Natural killer cell (primary cell): Measurements from ENCODE around the gene LAPTM4A. TPM values are rescaled to one million over a fixed set of nuclear protein-coding genes. Genes with fewer than 3 reads are reported as not detected.
"Not testable (repeated sequence)": the region's sequence is repeated elsewhere in the genome, so short reads cannot be mapped to it uniquely, and the experiment has no call there.

Experiments used
- ATAC-seq, 3 donors: fragments of 150-1000 bp in 2 of 3; fragments of 200-7000 bp in 1 of 3; cut with Tn5 transposase; 1 replicate in 1 of 3; 2 replicates in 2 of 3; pipeline ENCODE4 v1.10.0; 2021; ENCODE audit warnings: mild to moderate bottlenecking in 2 of 3, moderate library complexity in 2 of 3
- DNase-seq, 2 donors: peaks; one replicate each; pipeline versions ENCODE4 v3.0.0 to v3.0.0-alpha.2; 2013 to 2021; ENCODE audit warnings: mixed read lengths in 1 of 2
- H3K27ac ChIP-seq: one replicate; pipeline ENCODE4 v1.5.1; 2013; ENCODE audit warnings: mild to moderate bottlenecking, low read length
- H3K27me3 ChIP-seq: one replicate; pipeline ENCODE4 v1.6.1; 2013; ENCODE audit warnings: low read length; ENCODE audit not compliant: control insufficient read depth, insufficient read depth
- H3K36me3 ChIP-seq: one replicate; pipeline ENCODE4 v1.6.1; 2013; ENCODE audit warnings: low read length; ENCODE audit not compliant: control insufficient read depth, insufficient read depth
- H3K4me1 ChIP-seq: one replicate; pipeline ENCODE4 v1.6.1; 2013; ENCODE audit warnings: low read length; ENCODE audit not compliant: control insufficient read depth, insufficient read depth
- H3K4me3 ChIP-seq: one replicate; pipeline ENCODE4 v1.5.1; 2013; ENCODE audit warnings: low read length
- H3K9me3 ChIP-seq: one replicate; pipeline ENCODE4 v1.6.1; 2013; ENCODE audit warnings: low read length; ENCODE audit not compliant: control insufficient read depth, insufficient read depth
- H3K27ac Mint-ChIP-seq, 2 donors: one replicate each; pipeline ENCODE4 v1.8.0; 2022; ENCODE audit warnings: mild to moderate bottlenecking in 2 of 2, mixed read lengths in 2 of 2, moderate library complexity in 1 of 2
- H3K27me3 Mint-ChIP-seq, 2 donors: one replicate each; pipeline ENCODE4 v1.8.0; 2022; ENCODE audit warnings: low read depth in 2 of 2, mixed read lengths in 2 of 2
- H3K36me3 Mint-ChIP-seq: one replicate; pipeline ENCODE4 v1.8.0; 2022; ENCODE audit warnings: mixed read lengths
- H3K4me1 Mint-ChIP-seq, 2 donors: one replicate each; pipeline ENCODE4 v1.8.0; 2022; ENCODE audit warnings: mixed read lengths in 2 of 2
- H3K4me3 Mint-ChIP-seq: one replicate; pipeline ENCODE4 v1.8.0; 2022; ENCODE audit warnings: mild to moderate bottlenecking, moderate library complexity, mixed read lengths
- H3K9me3 Mint-ChIP-seq, 2 donors: one replicate each; pipeline ENCODE4 v1.8.0; 2022; ENCODE audit warnings: mixed read lengths in 2 of 2
- WGBS: methylation state at CpG from one replicate; pipeline ENCODE4 v1.1.7; 2013; ENCODE audit warnings: missing lambda C conversion rate; ENCODE audit not compliant: insufficient coverage; 5-methylcytosine and 5-hydroxymethylcytosine counted together
- intact Hi-C: fragments of 100-400 bp; cut with micrococcal nuclease; formaldehyde crosslinking; loops from one replicate; pipeline ENCODE4 v1.14.2; 2022
- total RNA-seq, 4 donors: library from RNA; stranded (reverse); fragments of 120-200 nt in 1 of 4; gene quantifications; one replicate each; pipeline versions ENCODE4 v1.2.3 to v1.2.4, GENCODE V29; 2013 to 2022
- TF ChIP-seq, protein P1 (sequence below): fragments of 200-600 bp; IDR thresholded peaks from one replicate; pipeline ENCODE4 v1.8.0; 2022; ENCODE audit warnings: antibody characterized with exemption

Gene LAPTM4A
- total RNA-seq, 3 donors from 2014 or later (not counting 1 experiment from before 2014, with no cell fraction given), result 60.6 to 98.4 (median 75.0) TPM

DNA sequence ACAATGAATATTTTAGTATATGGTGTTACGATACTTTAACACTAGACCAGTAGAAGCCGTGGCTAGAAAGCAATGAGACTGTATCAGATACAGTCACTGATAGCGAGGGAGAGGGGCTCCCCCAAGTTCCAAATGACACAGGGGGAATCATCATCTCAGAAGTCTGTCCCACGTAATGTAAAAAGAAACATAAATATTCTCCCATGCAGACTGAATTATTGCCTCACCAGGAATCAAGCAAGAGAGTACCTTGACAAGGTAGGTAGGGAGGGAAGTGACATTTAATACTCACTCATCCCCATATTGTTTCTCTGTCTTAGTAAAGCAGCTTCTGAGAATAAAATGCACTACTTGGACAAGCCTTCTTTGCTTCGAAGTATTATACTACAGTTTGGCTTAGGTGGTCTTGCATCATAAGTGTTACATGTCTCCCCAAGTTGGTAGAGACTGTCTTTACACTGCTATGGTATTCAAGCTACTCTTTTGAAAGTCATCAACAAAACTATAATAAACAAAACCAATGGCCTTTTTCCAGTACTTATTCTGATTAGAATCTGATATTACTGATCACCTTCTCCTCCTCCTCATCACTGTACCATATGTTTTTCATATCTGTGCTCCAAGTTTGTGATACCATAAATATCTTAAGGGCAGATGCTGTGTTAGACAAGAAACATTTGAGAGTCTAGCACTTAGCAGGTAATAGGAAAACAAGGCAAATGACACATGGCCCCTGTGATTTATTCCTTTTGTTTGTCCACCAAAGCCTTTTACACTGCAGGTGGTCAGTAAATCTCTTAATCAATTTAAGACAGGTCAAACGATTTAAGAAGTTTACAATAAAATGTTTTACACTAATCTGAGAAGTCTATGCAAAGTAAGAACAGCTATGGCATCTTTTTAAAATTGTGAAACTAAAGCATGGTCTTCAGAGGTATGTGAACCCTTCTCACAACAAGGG is 2.7 kb downstream of the LAPTM4A start:
- DNase-seq (no peak), ATAC-seq (no peak)
- H3K9me3 Mint-ChIP-seq, result no peaks in the 10 kb centered on the region
- H3K4me1 Mint-ChIP-seq, result peaks cover 5 to 26% of the 10 kb centered on the region in 2 donors
- H3K4me3 Mint-ChIP-seq, result no peak overlapping the region
- Histone ChIP-seq H3K27me3 (peaks cover 4% of the 10 kb centered on the region), H3K4me3 (no peak overlapping the region), H3K27ac (no peak overlapping the region), H3K36me3 (no peaks in the 10 kb centered on the region), H3K4me1 (peaks cover 14% of the 10 kb centered on the region), H3K9me3 (no peaks in the 10 kb centered on the region)
- H3K36me3 Mint-ChIP-seq, result no peaks in the 10 kb centered on the region
- TF ChIP-seq, protein P1, sequence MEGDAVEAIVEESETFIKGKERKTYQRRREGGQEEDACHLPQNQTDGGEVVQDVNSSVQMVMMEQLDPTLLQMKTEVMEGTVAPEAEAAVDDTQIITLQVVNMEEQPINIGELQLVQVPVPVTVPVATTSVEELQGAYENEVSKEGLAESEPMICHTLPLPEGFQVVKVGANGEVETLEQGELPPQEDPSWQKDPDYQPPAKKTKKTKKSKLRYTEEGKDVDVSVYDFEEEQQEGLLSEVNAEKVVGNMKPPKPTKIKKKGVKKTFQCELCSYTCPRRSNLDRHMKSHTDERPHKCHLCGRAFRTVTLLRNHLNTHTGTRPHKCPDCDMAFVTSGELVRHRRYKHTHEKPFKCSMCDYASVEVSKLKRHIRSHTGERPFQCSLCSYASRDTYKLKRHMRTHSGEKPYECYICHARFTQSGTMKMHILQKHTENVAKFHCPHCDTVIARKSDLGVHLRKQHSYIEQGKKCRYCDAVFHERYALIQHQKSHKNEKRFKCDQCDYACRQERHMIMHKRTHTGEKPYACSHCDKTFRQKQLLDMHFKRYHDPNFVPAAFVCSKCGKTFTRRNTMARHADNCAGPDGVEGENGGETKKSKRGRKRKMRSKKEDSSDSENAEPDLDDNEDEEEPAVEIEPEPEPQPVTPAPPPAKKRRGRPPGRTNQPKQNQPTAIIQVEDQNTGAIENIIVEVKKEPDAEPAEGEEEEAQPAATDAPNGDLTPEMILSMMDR, result no peak
- no peak overlapping the region for H3K27ac Mint-ChIP-seq
- no peaks in the 10 kb centered on the region for H3K27me3 Mint-ChIP-seq
- 92% methylated on average over 4 of the region's 6 CpGs for WGBS
- intact Hi-C loops, result no loop called here

DNA sequence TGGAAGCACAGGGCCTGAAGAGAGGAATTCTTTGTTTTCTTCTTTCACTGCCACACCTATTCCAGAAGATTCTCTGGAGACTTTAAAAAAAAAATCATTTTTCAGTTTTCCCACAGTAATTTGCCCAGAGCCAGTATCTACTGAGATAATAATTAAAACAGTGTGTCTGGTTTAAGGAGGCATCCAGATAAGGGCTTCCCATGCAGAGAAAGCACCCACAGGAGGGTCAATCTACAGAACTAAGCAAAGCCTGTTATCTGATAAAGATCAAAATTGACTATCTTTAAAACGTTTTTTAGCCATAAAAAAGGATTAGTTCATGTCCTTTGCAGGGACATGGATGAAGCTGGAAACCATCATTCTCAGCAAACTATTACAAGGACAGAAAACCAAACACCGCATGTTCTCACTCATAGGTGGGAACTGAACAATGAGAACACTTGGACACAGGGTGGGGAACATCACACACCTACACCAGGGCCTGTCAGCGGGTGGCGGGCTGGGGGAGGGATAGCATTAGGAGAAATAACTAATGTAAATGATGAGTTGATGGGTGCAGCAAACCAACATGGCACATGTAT is 5.6 kb downstream of the LAPTM4A start:
- H3K36me3 Mint-ChIP-seq, H3K9me3 ChIP-seq, ATAC-seq, H3K4me3 ChIP-seq, H3K27ac ChIP-seq, H3K27me3 Mint-ChIP-seq, H3K27me3 ChIP-seq, H3K36me3 ChIP-seq, DNase-seq, intact Hi-C loops, H3K9me3 Mint-ChIP-seq, H3K4me3 Mint-ChIP-seq, H3K4me1 ChIP-seq, H3K27ac Mint-ChIP-seq: not testable (repeated sequence)
- H3K4me1 Mint-ChIP-seq, result peaks cover 19 to 33% of the 10 kb centered on the region in 2 donors
- WGBS, result no CpG with 5 or more reads among the region's 4 CpGs

DNA sequence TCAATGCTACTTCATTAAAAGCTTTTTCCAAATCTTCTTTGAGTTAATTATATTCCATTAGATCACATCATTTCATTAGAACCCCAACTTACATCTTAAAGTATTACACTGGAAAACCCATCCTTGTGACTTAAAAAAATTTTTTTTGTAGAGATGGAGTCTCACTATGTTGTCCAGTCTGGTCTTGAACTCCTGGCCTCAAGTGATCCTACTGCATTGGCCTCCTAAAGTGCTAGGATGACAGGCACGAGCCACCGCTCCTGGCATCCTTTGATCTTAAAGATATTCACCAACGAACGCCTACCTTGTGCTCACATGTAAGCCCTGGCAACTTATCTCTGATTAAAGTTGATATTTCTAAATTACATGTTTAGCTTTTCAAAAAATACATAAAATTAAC is 6.7 kb downstream of the LAPTM4A start:
- DNase-seq (no peak), ATAC-seq (no peak)
- Mint-ChIP-seq H3K9me3 (no peaks in the 10 kb centered on the region), H3K4me1 (peaks cover 19 to 23% of the 10 kb centered on the region in 2 donors), H3K27ac (no peak overlapping the region), H3K27me3 (no peaks in the 10 kb centered on the region), H3K4me3 (no peak overlapping the region), H3K36me3 (peaks cover 10% of the 10 kb centered on the region)
- TF ChIP-seq, protein P1, result no peak
- no peak overlapping the region for H3K4me3 ChIP-seq
- intact Hi-C loops, result no loop called here
- H3K4me1 ChIP-seq, result no peaks in the 10 kb centered on the region
- H3K36me3 ChIP-seq, result peaks cover 13% of the 10 kb centered on the region
- H3K27ac ChIP-seq, result no peak overlapping the region
- H3K27me3 ChIP-seq, result no peaks in the 10 kb centered on the region
- no peaks in the 10 kb centered on the region for H3K9me3 ChIP-seq
- 95% methylated on average over 4 of the region's 4 CpGs for WGBS

DNA sequence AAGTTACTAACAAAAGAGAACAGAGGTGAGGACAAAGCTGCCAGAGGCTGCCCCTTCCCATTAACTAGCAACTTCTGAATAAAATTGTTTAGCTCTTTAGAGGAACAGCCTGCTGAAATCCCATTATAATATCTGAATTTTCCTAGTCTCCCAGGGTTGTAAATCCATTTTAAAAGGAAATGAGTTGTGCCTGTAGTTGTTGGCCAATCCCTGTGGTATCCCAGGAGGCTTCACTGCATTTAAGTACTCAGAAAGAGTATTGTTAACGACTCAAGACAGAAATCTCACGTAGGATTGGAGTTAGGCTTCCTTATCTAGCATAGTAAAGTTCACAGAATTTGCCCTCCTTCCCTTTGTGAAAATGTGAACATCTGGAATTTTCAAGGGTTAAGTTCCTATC is 8.9 kb downstream of the LAPTM4A start:
- Histone ChIP-seq H3K27ac (no peak overlapping the region), H3K27me3 (no peaks in the 10 kb centered on the region), H3K36me3 (peaks cover 29% of the 10 kb centered on the region), H3K4me3 (no peak overlapping the region), H3K9me3 (no peaks in the 10 kb centered on the region), H3K4me1 (no peaks in the 10 kb centered on the region)
- WGBS, result 46% methylated on average over 2 of the region's 2 CpGs
- Mint-ChIP-seq H3K27me3 (no peaks in the 10 kb centered on the region), H3K27ac (no peak overlapping the region), H3K36me3 (peaks cover 10% of the 10 kb centered on the region), H3K4me3 (no peak overlapping the region), H3K9me3 (no peaks in the 10 kb centered on the region), H3K4me1 (peaks cover 10 to 16% of the 10 kb centered on the region in 2 donors)
- ATAC-seq, result no peak
- intact Hi-C loops, result no loop called here
- TF ChIP-seq, protein P1, result no peak
- no peak for DNase-seq
